B cell (primary cell): ENCODE results near the gene F8A1. TPM values are rescaled to one million over a fixed set of nuclear protein-coding genes. Genes with fewer than 3 reads are reported as not detected.
"Not testable (repeated sequence)": the region's sequence is repeated elsewhere in the genome, so short reads cannot be mapped to it uniquely, and the experiment has no call there.

Experiments used
- ATAC-seq: fragments of 200-7000 bp; cut with Tn5 transposase; one replicate; pipeline ENCODE4 v1.10.0; 2021; ENCODE audit warnings: low read depth, mild to moderate bottlenecking, moderate number of reproducible peaks, moderate library complexity
- CTCF ChIA-PET: fragments of 350-600 bp; sonication (Branson Sonifier 250); formaldehyde crosslinking; loops from one replicate; lab custom pipeline; 2021; ENCODE audit warnings: antibody characterized with exemption, inconsistent platforms; lab: Charles Lee
- POLR2A ChIA-PET: fragments of 350-600 bp; sonication (Branson Sonifier 250); formaldehyde crosslinking; loops from one replicate; lab custom pipeline; 2021; ENCODE audit warnings: antibody characterized with exemption; lab: Charles Lee
- DNase-seq: peaks from one replicate; pipeline ENCODE4 v3.0.0; 2013
- H2AFZ ChIP-seq: 2 replicates; pipeline ENCODE4 v1.6.1; 2012; ENCODE audit warnings: mild to moderate bottlenecking, low read depth, low read length; ENCODE audit not compliant: insufficient read depth, poor library complexity, severe bottlenecking
- H3K27ac ChIP-seq, 2 donors: 1 replicate in 1 of 2; 2 replicates in 1 of 2; pipeline ENCODE4 v1.5.1; 2012 to 2013; ENCODE audit warnings: low read length in 2 of 2, mild to moderate bottlenecking in 2 of 2, moderate library complexity in 1 of 2
- H3K27me3 ChIP-seq, 4 experiments: fragments of 200-600 bp in 1 of 4; sonication (generic) in 1 of 4; replicated peaks in 1 of 4; 1 replicate in 2 of 4; 2 replicates in 2 of 4; pipeline versions ENCODE4 v1.6.1 to v1.7.0; 2013 to 2016; ENCODE audit warnings: low read length in 3 of 4, mild to moderate bottlenecking in 2 of 4, mixed read lengths in 1 of 4, moderate library complexity in 1 of 4; ENCODE audit not compliant: insufficient read depth in 4 of 4, control insufficient read depth in 3 of 4; ENCODE audit errors: control extremely low read depth in 1 of 4
- H3K36me3 ChIP-seq, 2 experiments: replicated peaks in 1 of 2; 1 replicate in 1 of 2; 2 replicates in 1 of 2; pipeline versions ENCODE4 v1.6.1 to v1.7.1; 2013; ENCODE audit warnings: low read length in 1 of 2; ENCODE audit not compliant: insufficient read depth in 2 of 2, control insufficient read depth in 1 of 2; ENCODE audit errors: control extremely low read depth in 1 of 2, extremely low read depth in 1 of 2
- H3K4me1 ChIP-seq, 2 donors: fragments of 200-600 bp in 1 of 2; sonication (generic) in 1 of 2; 1 replicate in 1 of 2; 2 replicates in 1 of 2; pipeline versions ENCODE4 v1.5.1 to v1.6.1; 2013 to 2017; ENCODE audit warnings: low read length in 2 of 2; ENCODE audit not compliant: control insufficient read depth in 2 of 2, insufficient read depth in 2 of 2
- H3K4me2 ChIP-seq: replicated peaks from 2 replicates; pipeline ENCODE3; 2012; ENCODE audit warnings: mild to moderate bottlenecking, low read depth, low read length; ENCODE audit not compliant: poor library complexity, severe bottlenecking
- H3K4me3 ChIP-seq, 5 experiments: fragments of 200-600 bp in 1 of 5; sonication (generic) in 1 of 5; 1 replicate in 3 of 5; 2 replicates in 2 of 5; pipeline versions ENCODE4 v1.5.1 to v1.7.0; 2011 to 2016; ENCODE audit warnings: low read length in 4 of 5, mild to moderate bottlenecking in 4 of 5, low read depth in 2 of 5, control low read depth in 1 of 5, moderate library complexity in 1 of 5; ENCODE audit not compliant: insufficient read depth in 1 of 5; ENCODE audit errors: control extremely low read depth in 1 of 5, extremely low read depth in 1 of 5
- H3K79me2 ChIP-seq: fragments of 200-600 bp; sonication (generic); one replicate; pipeline ENCODE4 v1.6.0; 2016; ENCODE audit warnings: low read length; ENCODE audit not compliant: control insufficient read depth, insufficient read depth
- H3K9ac ChIP-seq: fragments of 200-600 bp; sonication (generic); 2 replicates; pipeline ENCODE4 v1.6.1; 2017; ENCODE audit warnings: mild to moderate bottlenecking, low read length, moderate library complexity
- H3K9me3 ChIP-seq, 3 donors: one replicate each; pipeline versions ENCODE4 v1.6.1 to v1.7.1; 2013; ENCODE audit warnings: low read length in 2 of 3; ENCODE audit not compliant: control insufficient read depth in 2 of 3, insufficient read depth in 1 of 3; ENCODE audit errors: control extremely low read depth in 1 of 3
- H4K20me1 ChIP-seq: 2 replicates; pipeline ENCODE4 v1.6.0; 2012; ENCODE audit warnings: mild to moderate bottlenecking, low read length; ENCODE audit not compliant: insufficient read depth, control insufficient read depth, poor library complexity, severe bottlenecking
- H3K27ac Mint-ChIP-seq: one replicate; pipeline ENCODE4 v1.8.0; 2021; ENCODE audit warnings: mixed read lengths
- H3K27me3 Mint-ChIP-seq: one replicate; pipeline ENCODE4 v1.8.0; 2021; ENCODE audit warnings: mixed read lengths
- H3K4me1 Mint-ChIP-seq: one replicate; pipeline ENCODE4 v1.8.0; 2021; ENCODE audit warnings: mixed read lengths
- H3K4me3 Mint-ChIP-seq: one replicate; pipeline ENCODE4 v1.8.0; 2021; ENCODE audit warnings: mixed read lengths
- H3K9me3 Mint-ChIP-seq: one replicate; pipeline ENCODE4 v1.8.0; 2022; ENCODE audit warnings: mixed read lengths; ENCODE audit not compliant: insufficient read depth
- EZH2 ChIP-seq: IDR thresholded peaks from 2 replicates; pipeline ENCODE4 v1.6.1; 2012; ENCODE audit warnings: borderline replicate concordance, low read depth, mild to moderate bottlenecking, moderate library complexity, low read length; ENCODE audit not compliant: insufficient read depth, poor library complexity, severe bottlenecking
- WGBS: methylation state at CpG from one replicate; pipeline ENCODE4 v1.1.5; 2013; ENCODE audit warnings: missing lambda C conversion rate; ENCODE audit not compliant: insufficient coverage; 5-methylcytosine and 5-hydroxymethylcytosine counted together
- intact Hi-C: fragments of 100-400 bp; cut with micrococcal nuclease; formaldehyde crosslinking; loops from one replicate; pipeline ENCODE4 v1.10.0; 2022
- polyA plus RNA-seq: library from polyadenylated mRNA; depleted of rRNA; stranded (reverse); fragments of >200 nt; gene quantifications from 2 replicates; pipeline ENCODE4 v1.2.3, GENCODE V29; 2012
- total RNA-seq, 2 donors: library from RNA; stranded (reverse); fragments of 120-200 nt in 1 of 2; gene quantifications; 1 replicate in 1 of 2; 2 replicates in 1 of 2; pipeline versions ENCODE4 v1.2.3 to v1.2.4, GENCODE V29; 2013 to 2022
- TF ChIP-seq, protein P1 (sequence below): fragments of 200-600 bp; IDR thresholded peaks from one replicate; pipeline ENCODE4 v1.8.0; 2022; ENCODE audit warnings: antibody characterized with exemption, mild to moderate bottlenecking

F8A1 gene
- total and polyA plus RNA-seq, 2 donors (not counting 1 experiment from before 2014, with no cell fraction given) = 8.6 to 35.8 TPM

GRCh38 chrX:154908821-154909220 lies 22.7 kb downstream of the F8A1 start:
- H3K4me3 ChIP-seq = no peak overlapping the region
- Mint-ChIP-seq H3K9me3 (no peaks in the 10 kb centered on the region), H3K27me3 (no peaks in the 10 kb centered on the region), H3K27ac (no peak overlapping the region), H3K4me3 (no peak overlapping the region), H3K4me1 (peaks cover 6% of the 10 kb centered on the region)
- no peak for DNase-seq
- no peak for ATAC-seq
- no peaks in the 10 kb centered on the region for H3K36me3 ChIP-seq
- no peaks in the 10 kb centered on the region for H3K9me3 ChIP-seq
- no peak overlapping the region for H3K27ac ChIP-seq
- H4K20me1 ChIP-seq = no peaks in the 10 kb centered on the region
- ChIA-PET POLR2A (no interaction called here), CTCF (interaction anchor here (1.9 kb wide), 1 partner anchor 9 kb away, joined by 10 read pairs; no protein-coding TSS in a partner anchor)
- intact Hi-C loops = no loop called here
- no peak overlapping the region for H2AFZ ChIP-seq
- no CpG with 5 or more reads among the region's 3 CpGs for WGBS
- no peak overlapping the region for H3K9ac ChIP-seq
- H3K4me2 ChIP-seq = no peak overlapping the region
- H3K79me2 ChIP-seq = no peaks in the 10 kb centered on the region
- H3K4me1 ChIP-seq = no peaks in the 10 kb centered on the region
- no peak for TF ChIP-seq EZH2
- TF ChIP-seq, protein P1, sequence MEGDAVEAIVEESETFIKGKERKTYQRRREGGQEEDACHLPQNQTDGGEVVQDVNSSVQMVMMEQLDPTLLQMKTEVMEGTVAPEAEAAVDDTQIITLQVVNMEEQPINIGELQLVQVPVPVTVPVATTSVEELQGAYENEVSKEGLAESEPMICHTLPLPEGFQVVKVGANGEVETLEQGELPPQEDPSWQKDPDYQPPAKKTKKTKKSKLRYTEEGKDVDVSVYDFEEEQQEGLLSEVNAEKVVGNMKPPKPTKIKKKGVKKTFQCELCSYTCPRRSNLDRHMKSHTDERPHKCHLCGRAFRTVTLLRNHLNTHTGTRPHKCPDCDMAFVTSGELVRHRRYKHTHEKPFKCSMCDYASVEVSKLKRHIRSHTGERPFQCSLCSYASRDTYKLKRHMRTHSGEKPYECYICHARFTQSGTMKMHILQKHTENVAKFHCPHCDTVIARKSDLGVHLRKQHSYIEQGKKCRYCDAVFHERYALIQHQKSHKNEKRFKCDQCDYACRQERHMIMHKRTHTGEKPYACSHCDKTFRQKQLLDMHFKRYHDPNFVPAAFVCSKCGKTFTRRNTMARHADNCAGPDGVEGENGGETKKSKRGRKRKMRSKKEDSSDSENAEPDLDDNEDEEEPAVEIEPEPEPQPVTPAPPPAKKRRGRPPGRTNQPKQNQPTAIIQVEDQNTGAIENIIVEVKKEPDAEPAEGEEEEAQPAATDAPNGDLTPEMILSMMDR = no peak
- H3K27me3 ChIP-seq = no peaks in the 10 kb centered on the region

- H3K9me3 ChIP-seq, POLR2A ChIA-PET, H3K36me3 ChIP-seq, H3K27me3 Mint-ChIP-seq, H4K20me1 ChIP-seq, H3K79me2 ChIP-seq, intact Hi-C loops, H3K9me3 Mint-ChIP-seq, H3K4me3 Mint-ChIP-seq, H3K9ac ChIP-seq, H3K27ac Mint-ChIP-seq, H3K4me1 ChIP-seq, H3K4me1 Mint-ChIP-seq, H3K27me3 ChIP-seq, ATAC-seq, H3K4me3 ChIP-seq, H3K27ac ChIP-seq, DNase-seq, CTCF ChIA-PET, H3K4me2 ChIP-seq, H2AFZ ChIP-seq: not testable (repeated sequence)
- WGBS = 100% methylated on average over 2 of the region's 4 CpGs
Measured at GRCh38 chrX:154910048-154910447, 23.9 kb downstream of the F8A1 start.

GRCh38 chrX:154910528-154910927 lies 24.4 kb downstream of the F8A1 start:
- H3K79me2 ChIP-seq, intact Hi-C loops, H3K9ac ChIP-seq: not testable (repeated sequence)

More at GRCh38 chrX:154910528-154910927, 24.4 kb downstream of the F8A1 start:
- H3K9me3 ChIP-seq, H3K27me3 ChIP-seq, CTCF ChIA-PET, H4K20me1 ChIP-seq, ATAC-seq, H3K9me3 Mint-ChIP-seq, H3K4me3 Mint-ChIP-seq, POLR2A ChIA-PET, H3K27ac ChIP-seq, DNase-seq, H3K27ac Mint-ChIP-seq, H2AFZ ChIP-seq, H3K27me3 Mint-ChIP-seq, H3K4me1 Mint-ChIP-seq, H3K4me1 ChIP-seq, H3K4me2 ChIP-seq, H3K4me3 ChIP-seq, H3K36me3 ChIP-seq: not testable (repeated sequence)
- no CpG with 5 or more reads among the region's 11 CpGs for WGBS
